ENCODE results near the gene MOCOS.

Gene MOCOS

GRCh38 chr18:36179562-36180355, 7.5 kb upstream of the MOCOS start:
- DNase-seq = no peak

- DNase-seq = no peak
Measured at GRCh38 chr18:36181441-36181840, 5.9 kb upstream of the MOCOS start.

- DNase-seq = no peak
Measured at GRCh38 chr18:36181898-36182506, 5.3 kb upstream of the MOCOS start.

GRCh38 chr18:36183033-36183432, 4.3 kb upstream of the MOCOS start:
- DNase-seq = no peak

- no peak for DNase-seq
Measured at GRCh38 chr18:36183987-36184386, 3.3 kb upstream of the MOCOS start.

GRCh38 chr18:36185157-36185556, 2.1 kb upstream of the MOCOS start:
- DNase-seq = no peak

GRCh38 chr18:36185901-36186460, 1.3 kb upstream of the MOCOS start:
- DNase-seq = no peak

GRCh38 chr18:36186461-36187192, 670 bp upstream of the MOCOS start:
- no peak for DNase-seq

- no peak for DNase-seq
Measured at GRCh38 chr18:36187826-36188721, 777 bp downstream of the MOCOS start.

- DNase-seq = no peak
Measured at GRCh38 chr18:36188916-36189315, 1.6 kb downstream of the MOCOS start.

- DNase-seq = no peak
Measured at GRCh38 chr18:36189486-36189885, 2.2 kb downstream of the MOCOS start.

GRCh38 chr18:36191286-36191685, 4.0 kb downstream of the MOCOS start:
- DNase-seq = no peak

- DNase-seq = no peak
Measured at GRCh38 chr18:36191711-36192110, 4.4 kb downstream of the MOCOS start.

- no peak for DNase-seq
Measured at GRCh38 chr18:36194600-36195315, 7.5 kb downstream of the MOCOS start.

- no peak for DNase-seq
Measured at GRCh38 chr18:36195427-36196122, 8.3 kb downstream of the MOCOS start.

- no peak for DNase-seq
Measured at GRCh38 chr18:36196238-36196995, 9.1 kb downstream of the MOCOS start.

GRCh38 chr18:36197511-36198166, 10.3 kb downstream of the MOCOS start:
- no peak for DNase-seq

GRCh38 chr18:36199691-36200295, 12.5 kb downstream of the MOCOS start:
- DNase-seq = no peak

- DNase-seq = no peak
Measured at GRCh38 chr18:36200354-36200771, 13.1 kb downstream of the MOCOS start.
